ENCODE data around the gene HYCC1.

DNA sequence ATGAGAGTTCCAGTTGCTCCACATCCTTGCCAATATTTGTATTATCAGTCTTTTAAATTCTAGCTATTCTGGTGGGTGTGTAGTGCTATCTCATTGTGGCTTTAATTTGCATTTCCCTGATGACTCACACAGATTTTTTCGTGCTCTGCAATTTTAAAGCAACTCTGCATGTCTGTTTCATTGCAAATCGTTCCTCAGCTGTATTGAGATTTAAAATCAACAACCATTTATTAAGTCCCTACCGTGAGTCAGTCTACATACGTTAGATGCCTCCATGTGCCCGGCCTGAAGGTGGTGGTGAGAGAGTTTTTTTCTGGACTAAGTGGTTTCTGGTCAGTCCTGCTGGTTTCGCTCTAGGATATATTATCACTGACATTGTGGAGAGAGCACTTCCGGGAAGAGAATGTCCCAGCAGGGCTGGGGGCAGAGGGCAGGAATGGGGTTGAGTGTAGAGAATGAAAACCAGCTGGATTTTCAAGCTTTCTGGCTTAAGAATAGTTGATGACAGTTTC, 8.4 kb upstream of the HYCC1 start:
- TF ChIP-seq CTCF (conservative IDR thresholded peaks at IDR 0.05) (no peak), EZH2 (IDR thresholded peaks at IDR 0.05; ENCODE audit: low read depth) (no peak)

Measured in PC-9 (cell line).